NCI-H1105 (cell line): ENCODE data around the gene RAB36.

Source experiments
- DNase-seq: peaks from one replicate; lab custom pipeline; 2025; lab: John Stamatoyannopoulos, UW

The RAB36 gene, protein sequence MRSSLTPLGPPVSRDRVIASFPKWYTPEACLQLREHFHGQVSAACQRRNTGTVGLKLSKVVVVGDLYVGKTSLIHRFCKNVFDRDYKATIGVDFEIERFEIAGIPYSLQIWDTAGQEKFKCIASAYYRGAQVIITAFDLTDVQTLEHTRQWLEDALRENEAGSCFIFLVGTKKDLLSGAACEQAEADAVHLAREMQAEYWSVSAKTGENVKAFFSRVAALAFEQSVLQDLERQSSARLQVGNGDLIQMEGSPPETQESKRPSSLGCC

DNA sequence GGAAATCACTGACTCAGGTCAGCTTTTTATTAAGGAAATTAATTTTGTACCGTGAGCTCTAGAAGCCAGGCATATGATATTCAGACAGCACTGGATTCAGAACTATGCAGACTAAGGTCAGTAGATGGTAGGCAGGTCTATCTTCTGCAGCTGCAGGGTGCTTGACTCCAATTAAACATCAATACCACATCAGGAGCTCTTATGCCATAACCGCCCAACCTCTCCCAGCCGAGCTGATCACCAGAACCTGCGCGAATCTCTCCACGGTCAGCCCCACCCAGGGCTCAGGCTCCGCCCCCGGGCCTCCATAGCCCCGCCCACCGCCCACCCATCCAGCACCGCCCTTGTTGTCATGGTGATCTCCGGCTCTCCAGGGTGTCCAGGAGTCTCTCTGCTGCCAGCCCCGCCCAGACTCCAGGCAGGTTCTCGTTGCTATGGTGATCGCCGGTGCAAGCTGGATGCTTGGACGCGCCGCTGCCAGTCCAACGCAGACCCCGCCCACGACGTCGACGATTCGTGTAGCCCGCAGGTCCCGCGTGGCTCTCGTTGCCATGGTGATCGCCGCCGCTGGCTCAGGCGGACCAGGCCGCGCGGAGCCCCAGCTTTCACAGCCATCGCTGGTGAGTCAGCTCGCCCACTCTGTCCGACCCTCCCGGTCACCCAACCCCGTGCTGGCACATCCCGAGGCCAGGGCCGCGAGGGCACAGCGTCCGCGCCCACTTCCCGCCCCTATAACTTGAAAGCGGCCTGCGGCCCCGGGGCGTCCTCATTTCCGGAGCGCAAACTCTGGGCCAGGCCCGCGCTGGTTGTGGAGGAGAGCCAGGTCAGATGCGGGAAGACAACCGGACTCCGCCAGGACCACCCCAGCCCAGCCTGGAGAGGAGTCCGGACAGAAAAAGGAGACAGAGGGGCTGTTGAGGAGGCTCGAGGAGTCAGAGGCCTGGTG, at the start of gene RAB36:
RAB36 (plus strand) TSS at position 546 of the 946 bp plus-strand sequence. CDS start 1,140 bp downstream, outside the sequence.
- DNase-seq, result peak; percentile 99

DNA sequence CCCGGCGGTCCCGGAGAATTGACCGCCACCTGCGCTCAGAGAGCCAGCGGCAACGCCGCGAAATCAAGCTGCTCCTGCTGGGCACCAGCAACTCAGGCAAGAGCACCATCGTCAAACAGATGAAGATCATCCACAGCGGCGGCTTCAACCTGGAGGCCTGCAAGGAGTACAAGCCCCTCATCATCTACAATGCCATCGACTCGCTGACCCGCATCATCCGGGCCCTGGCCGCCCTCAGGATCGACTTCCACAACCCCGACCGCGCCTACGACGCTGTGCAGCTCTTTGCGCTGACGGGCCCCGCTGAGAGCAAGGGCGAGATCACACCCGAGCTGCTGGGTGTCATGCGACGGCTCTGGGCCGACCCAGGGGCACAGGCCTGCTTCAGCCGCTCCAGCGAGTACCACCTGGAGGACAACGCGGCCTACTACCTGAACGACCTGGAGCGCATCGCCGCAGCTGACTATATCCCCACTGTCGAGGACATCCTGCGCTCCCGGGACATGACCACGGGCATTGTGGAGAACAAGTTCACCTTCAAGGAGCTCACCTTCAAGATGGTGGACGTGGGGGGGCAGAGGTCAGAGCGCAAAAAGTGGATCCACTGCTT, 49.4 kb upstream of the RAB36 start:
- DNase-seq, result no peak

DNA sequence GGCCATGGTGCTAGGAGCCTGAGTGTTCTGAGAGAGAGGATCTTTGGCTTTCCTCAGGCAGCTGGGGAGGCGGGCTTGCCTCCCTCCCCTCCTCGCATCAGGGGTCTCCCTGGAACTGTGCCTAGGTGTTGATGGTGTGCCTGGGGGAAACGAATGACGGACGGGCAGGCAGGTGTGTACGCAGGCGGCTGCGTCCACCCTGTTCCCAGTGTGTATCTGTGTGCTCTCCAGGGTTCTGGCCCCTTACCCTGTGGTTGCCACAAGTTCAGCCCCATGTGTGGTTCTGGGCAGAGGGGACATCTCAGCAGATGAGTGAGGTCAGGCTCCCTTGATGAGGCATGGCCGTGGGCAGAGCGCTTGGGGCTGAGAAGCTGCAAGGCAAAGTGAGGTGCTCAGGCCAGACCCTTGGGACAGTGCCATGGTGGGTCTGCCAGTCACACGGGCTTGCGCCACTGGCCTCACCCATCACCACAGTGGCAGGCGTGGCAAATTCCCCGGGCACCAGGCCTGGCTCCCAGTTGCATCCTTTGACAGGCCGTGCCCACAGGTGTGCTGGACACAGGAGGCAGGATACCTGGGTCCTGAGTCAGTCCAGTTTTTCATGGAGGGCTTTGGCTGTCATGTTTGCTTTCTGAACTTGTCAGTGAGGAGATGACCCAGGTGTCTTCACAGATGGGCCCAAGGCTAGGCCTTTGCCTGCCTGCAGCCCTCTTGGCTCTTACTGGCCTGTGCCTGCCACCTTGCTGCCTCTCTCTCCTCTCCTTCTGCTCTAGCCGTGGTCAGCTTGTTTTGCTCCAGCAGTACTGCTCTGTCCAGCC, 47.7 kb upstream of the RAB36 start:
- no peak for DNase-seq

DNA sequence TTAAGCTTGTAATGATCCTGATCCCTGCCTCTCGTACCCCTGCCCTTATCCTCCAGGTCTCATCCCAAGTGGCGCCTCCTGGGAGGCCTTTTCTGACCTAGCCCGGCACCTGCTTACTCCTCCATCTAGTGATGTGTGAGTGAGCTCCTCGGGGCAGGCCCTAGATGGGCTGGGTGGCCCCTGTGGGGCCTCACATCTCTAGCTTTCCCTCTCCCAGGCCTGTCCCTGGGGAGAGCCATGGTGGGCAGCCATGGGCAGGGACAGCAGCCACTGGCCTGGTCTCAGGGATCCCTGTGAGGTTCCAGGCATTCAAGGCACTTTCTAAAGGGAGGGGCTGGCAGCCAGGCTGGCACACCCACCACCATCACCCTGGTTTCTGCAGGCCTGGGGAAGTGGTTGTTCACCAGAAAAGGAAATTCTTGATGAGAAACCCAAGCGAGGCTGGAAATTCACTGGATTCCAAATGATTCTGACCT, 47.0 kb upstream of the RAB36 start:
- DNase-seq, result no peak

DNA sequence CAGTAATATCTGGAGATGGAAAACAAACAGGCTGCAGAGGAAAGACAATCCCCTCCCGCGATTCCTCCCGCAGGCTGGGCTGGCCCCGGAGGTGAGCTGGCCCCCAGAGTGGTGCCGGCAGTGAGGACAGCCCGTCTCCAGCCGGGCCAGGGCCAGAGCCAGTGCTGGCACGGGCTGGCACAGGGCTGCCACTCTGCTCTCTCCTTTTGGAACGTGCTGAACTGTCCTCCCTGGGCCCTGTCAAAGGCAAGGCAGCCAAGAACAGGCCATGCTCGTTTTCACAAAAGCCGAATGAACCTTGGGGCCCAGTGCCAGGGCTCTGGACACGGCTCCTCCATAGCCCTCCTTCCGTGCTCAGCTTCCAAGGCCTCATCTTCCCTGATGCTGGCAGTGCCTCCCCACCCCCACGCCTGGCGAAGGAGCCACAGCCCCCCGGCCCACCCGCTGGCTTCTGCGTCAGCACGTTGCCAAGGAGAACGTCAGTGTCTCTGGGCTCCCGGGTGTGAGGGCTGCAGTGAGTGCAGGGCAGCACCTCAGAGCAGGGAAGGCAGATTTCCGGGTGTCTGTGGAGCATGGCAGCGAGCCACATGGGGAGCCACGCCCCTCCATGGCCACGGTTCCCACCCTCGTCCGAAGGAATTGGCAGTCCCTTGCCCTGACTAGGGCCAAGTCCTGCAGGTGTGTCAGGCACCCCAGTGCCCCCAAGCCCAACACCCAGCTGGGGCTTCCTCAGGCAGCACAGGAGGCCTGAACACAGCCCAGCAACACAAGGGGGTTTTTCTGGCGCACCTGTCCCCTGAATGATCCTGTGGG, 46.4 kb upstream of the RAB36 start:
- DNase-seq, result no peak

DNA sequence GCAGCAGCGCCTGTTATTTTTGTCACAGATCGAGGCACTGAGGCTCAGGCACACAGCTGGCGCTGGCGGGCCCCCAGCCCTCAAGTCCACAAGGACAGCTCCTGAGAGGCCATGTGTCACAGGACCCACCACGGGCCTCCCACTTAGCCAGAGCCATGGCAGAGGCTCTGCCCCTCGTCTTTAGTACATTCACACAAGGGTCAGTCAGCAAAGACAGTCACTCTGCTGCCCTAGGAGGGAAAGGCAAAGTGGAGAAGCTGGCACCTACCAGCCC, 45.8 kb upstream of the RAB36 start:
- DNase-seq, result no peak

DNA sequence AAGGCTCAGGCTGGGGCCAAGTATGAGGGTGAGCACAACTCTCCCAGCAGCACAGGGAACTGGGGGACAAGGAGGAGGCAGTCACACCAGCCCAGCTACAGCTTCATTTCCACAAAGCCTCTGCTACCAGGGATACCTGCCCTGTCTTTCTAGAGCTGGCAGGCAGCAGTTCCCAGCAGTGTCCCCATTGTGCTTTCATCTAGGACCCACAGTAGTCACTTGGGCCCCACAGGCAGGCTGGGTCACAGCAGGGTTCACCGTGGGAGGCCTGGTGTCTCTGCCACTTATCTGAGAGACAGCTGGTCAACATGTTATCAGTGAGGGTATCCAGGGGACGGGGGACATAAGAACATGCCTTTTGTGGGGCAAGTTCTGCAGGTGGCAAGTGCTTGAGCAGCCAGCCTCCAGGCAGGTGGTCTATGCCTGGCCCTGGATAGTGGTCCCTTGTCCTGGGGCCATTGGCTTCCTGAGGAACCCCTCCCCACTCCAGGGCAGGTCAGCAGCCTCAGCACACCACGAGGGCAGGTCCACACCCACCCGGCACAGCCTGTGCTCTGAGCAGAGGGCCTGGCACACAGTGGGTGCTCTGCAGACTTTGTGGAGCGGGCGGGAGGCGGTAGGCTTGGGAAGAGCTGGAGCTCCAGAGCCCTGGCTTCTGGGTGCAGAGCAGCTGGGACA, 45.0 kb upstream of the RAB36 start:
- DNase-seq, result no peak

DNA sequence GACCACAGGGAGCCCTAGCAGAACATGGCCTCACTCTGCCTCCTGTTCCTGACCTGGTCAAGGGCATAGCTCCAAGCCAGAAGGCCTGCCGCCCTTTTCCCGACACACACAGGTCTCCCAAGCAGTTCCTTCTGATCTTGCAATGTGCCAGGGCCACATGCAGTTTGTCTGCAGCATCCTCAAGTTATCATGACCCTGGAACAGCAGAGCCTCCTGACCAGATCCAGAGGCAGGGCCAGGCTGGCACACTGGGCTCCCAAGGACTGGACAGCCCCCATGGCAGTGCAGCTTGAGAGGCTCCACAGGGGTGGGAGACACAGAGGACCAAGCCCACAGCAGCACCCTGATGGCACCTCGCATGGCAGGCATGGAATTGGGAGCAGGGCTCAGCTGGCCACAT, 43.8 kb upstream of the RAB36 start:
- no peak for DNase-seq

DNA sequence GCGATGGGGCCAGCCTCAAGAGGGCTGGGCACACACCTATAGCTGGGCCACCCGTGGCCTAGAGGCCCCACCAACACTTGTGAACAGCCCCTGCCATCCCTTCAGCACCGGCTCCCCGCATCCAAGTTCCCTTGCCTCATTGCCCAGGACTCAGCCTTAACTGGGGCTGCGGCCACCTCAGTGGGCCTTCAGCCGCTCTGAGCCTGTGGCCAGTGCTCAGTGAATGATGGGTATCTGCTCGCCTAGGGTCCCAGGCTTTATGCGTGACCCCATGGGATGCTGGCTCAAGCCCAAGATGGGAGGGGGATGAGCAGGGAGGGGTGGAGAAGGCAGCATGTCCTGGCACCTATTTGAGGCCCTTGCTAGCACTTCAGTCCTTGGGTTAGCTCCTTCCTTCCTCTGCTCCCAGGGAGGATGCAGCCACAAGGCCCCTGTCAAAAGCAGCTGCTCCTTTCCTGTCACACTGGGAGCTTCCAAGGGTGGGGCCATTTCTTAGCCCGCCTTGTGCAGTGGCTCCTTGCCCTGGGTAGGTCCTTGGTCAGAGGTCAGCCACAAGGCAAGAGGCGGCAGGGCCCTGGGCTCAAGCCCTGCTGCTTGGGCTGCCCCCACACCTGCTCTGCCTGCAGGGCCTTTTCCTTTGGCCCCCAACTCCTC, 43.1 kb upstream of the RAB36 start:
- DNase-seq, result no peak

DNA sequence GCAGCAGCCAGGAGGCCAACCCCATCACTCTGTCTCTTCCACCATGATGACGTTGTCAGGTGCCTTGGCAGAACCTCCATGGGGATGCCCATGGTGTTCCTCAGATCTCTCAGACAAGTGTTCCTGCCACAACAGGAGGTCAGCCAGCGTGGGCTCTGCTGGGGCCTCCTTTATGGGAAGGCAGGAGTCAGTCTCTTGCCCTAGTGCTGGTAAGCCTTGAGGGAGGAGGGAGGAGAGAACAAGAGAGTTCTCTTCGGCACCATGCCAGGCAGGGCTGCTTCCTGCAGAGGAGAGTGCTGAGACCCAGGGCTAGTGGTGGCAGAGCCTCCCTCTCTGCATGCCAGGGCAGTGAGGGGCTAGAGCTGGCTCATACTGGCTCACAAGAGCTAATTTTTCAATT, 42.5 kb upstream of the RAB36 start:
- no peak for DNase-seq

DNA sequence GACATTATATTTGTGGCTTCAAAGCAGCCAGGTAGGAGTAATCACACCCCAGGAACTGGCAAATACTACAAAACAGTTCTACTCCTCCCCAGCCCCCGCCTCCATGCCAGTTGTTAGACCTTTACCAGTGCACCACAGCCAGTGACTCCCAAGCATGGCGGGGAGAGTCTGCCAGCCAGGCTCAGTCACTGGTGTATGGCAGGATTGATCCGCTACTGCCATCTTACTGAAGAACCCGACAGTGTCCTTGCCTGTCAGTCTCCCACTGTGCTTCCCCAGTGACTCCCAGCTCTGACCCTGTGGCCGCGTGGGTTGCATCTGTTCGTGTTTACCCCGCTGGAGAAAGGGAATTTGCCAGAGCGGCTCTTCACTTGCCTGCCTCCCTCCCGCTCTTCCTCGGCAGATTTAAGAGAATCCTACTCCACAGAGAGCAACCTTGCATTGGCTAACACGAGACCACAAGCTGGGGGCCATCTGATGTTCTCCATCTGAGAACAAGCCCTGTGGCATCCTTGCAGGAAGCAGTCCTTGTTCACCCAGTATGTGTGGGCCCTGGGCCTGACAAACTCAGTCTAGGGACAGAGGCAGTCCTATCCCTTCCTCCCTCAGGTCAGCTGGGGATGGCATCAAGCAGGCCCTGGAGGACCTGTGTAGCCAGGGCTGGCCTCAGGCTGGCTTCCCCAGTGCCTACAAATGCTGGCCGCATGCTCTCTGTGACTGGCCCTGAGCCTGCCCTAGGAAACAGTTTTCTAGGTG, 41.9 kb upstream of the RAB36 start:
- DNase-seq, result no peak

DNA sequence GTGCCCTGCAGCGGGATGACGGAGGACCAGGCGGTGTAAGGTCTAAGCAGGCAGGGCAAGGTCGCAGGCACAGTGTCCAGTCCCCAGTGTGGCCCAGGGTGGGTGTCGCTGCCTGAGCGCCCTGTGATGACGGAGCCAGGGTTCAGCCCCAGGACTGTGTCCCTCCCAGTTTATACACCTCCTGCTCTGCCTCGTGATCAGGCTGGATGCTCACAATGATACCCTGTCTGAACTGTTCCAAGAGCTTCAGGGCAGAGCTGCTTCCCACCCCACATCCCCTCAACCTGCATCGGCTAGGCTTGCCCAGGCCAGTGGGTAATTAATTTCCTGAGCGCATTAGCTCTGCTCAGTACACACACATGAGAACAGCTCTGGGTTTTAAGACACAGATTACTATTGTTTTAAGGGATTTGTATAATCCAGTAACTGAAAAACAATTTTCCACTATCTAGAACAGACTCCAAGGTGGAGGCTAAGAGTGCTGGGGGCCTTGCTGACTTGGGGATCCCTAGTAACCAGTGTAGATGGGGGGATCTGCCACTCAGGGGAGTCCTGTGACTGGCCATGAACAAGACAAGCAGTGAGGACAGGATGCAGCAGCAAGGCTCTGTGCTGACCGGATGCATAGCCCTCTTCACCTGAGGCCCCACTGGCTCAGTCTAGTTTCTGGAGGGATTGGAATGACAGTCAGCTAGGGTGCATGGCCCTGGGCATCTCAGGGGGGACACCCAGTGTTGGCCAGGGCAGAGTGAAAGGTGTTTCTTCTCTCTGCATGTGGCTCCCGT, 40.9 kb upstream of the RAB36 start:
- DNase-seq, result no peak

DNA sequence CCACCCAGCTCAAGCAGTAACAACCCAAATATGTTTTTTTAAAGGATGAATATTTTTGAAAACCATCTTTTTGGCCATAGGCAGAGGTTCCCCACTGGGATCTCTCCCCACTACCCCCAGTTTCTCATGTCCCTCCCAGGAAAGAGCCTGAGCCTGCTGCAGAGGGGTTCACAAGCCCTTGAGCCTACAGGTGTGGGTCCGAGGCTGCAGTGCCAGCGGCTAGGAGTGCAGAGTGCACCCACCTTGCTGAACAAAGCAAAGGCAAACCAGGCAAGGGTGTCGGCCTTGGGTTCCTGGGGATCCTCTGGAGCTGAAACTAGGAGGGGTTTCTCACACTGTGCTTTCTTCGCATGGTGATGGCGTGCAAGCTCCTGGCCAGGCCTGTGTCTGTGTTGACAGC, 40.0 kb upstream of the RAB36 start:
- no peak for DNase-seq

DNA sequence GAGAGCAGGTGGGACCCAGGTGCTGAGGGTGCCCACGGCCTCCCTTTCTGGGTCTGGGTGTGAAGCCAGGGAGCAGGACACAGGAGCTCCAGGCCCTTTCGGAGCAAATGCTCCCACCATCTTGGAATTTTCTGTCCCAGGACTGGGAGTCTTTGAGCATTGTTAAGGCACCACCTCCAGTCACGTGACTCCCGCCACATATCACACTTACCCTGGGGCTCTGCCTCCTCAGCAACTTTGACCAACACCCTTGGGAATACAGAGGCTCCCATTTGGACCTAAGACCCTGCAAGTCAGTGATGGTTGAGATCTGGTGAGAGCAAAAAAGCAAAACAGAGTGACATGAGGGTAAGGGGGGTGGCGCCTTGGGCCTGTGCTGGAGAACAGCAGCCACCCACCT, 39.4 kb upstream of the RAB36 start:
- no peak for DNase-seq

DNA sequence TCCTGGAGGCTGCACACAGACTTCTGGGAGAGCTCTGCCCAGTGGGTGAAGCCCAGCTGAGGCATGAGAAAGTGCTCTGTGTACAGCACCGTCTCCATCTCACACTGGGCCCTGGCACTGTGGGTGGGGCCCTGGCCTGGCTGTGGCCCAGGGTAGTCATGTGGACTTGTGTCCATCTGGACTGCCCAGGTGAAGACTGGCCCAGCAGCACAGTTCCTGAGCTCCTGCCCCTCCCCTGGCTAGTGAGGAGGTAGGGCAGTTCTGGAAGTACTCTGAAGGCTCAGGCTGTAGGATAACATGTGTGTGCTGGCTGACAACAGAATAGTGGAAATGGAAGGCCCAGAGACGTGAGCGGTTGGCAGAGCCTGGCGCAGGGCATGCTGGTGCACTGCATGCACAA, 38.9 kb upstream of the RAB36 start:
- no peak for DNase-seq

DNA sequence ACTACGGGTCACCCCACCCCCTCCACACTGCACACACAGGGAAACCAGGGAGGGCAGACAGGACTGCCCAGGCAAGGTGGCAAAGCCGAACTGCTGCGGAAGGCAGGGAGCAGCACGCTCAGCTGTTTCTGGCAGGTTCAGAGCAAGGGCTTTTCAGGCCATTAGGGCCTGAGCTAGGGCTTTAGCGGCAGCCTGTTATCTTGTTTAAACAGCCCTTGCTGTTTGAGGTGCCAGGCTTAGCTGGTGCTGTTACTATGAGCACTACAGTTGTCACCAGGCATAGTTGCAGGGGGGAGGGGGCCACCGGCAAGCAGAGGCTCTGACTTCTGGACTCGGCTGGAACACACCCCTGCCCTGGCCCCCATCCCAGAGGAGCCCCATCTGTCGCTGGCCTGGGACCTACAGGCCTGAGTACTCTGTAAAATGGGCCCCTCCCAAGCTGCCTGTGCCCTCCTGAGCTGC, 38.3 kb upstream of the RAB36 start:
- DNase-seq, result no peak

DNA sequence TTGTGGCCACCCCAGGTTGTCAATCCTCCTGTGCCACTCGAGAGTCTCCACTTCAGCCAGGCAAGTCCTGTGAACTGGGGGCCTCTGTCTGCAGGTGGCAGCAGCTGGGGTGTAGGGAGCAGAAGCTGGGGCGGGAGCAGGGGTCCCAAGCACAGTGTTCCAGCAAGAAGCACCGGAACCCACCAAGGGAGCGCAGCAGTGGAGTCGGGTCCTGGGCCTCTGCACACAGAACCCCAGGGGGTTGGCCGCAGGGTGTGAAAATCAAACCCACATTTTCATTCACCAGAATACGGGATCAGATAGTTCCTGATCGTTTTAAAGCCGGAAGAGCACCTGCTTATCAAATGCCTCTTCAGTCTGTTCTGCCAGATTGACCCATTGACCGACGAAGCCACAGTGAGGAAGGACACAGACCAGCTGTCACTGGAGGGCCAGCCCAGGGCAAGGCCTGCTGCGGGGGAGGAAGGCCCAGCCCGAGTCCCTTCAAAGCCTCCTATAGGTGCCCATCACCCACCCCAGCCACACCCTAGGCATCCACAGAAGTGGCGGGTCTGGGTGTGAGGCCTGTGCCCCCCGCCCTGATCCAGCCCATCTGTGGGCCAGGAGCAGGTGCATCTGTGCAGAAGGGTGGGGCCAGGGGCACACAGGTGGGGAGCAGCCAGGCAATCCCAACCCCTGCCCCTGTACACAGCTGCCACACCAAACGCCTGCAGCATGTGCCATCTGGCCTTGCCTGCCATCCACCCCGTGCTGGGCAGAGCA, 37.6 kb upstream of the RAB36 start:
- DNase-seq, result no peak
